GM12878 (cell line): ENCODE data around the gene NOS1. TPM values are rescaled to one million over a fixed set of nuclear protein-coding genes. Genes with fewer than 3 reads are reported as not detected.

Experiments
- ATAC-seq: fragments of 200-7000 bp; cut with Tn5 transposase; 3 replicates; pipeline ENCODE4 v1.9.1; 2020; ENCODE audit warnings: mild to moderate bottlenecking, moderate library complexity
- BruUV-seq: library from RNA; stranded (reverse); fragments of 400-500 nt; replicated peaks from 2 replicates; lab custom pipeline; 2021; lab: Mats Ljungman, UMichigan
- CTCF ChIA-PET: fragments of 300-600 bp; sonication (Branson Sonifier 250); formaldehyde crosslinking; extraction: SDS; loops from one replicate; lab custom pipeline; 2021; ENCODE audit warnings: inconsistent platforms; lab: Yijun Ruan, JAX
- POLR2A ChIA-PET: fragments of 350-600 bp; formaldehyde crosslinking; extraction: SDS; loops from one replicate; lab custom pipeline; 2021; ENCODE audit warnings: inconsistent platforms; lab: Charles Lee
- RAD21 ChIA-PET: fragments of 300-600 bp; sonication (Branson Sonifier 250); formaldehyde crosslinking; loops from one replicate; lab custom pipeline; 2023; ENCODE audit warnings: antibody characterized with exemption; ENCODE audit not compliant: unreplicated experiment; lab: Charles Lee
- SMC1A ChIA-PET: fragments of 300-600 bp; sonication (Branson Sonifier 250); formaldehyde crosslinking; loops from one replicate; lab custom pipeline; 2023; ENCODE audit not compliant: unreplicated experiment, uncharacterized antibody; lab: Charles Lee
- DNase-seq: peaks from one replicate; pipeline ENCODE4 v3.0.0-alpha.2; 2011; ENCODE audit warnings: low read depth, low spot score
- FAIRE-seq: peaks from 3 replicates; lab custom pipeline; 2011; peaks lifted over from hg19 to GRCh38; lab: Jason Lieb, UNC
- H2AFZ ChIP-seq: 2 replicates; pipeline ENCODE4 v1.6.0; 2011; ENCODE audit warnings: low read depth, low read length, control low read depth; ENCODE audit not compliant: control insufficient read depth
- H3K27ac ChIP-seq: 2 replicates; pipeline ENCODE4 v1.5.1; 2011; ENCODE audit warnings: control low read depth; ENCODE audit not compliant: control insufficient read depth, insufficient read depth
- H3K27me3 ChIP-seq, 2 experiments: replicated peaks in 1 of 2; 2 replicates each; pipeline versions ENCODE4 v1.6.0 to v1.6.1; 2011; ENCODE audit warnings: low read length in 1 of 2; ENCODE audit not compliant: control insufficient read depth in 2 of 2, insufficient read depth in 2 of 2
- H3K36me3 ChIP-seq, 2 experiments: 2 replicates each; pipeline ENCODE4 v1.5.1; 2011; ENCODE audit warnings: low read length in 1 of 2; ENCODE audit not compliant: control insufficient read depth in 2 of 2, insufficient read depth in 2 of 2
- H3K4me1 ChIP-seq: 2 replicates; pipeline ENCODE4 v1.6.1; 2011; ENCODE audit warnings: mild to moderate bottlenecking, low read length, moderate library complexity, mixed read lengths; ENCODE audit not compliant: control insufficient read depth, insufficient read depth
- H3K4me2 ChIP-seq: 2 replicates; pipeline ENCODE4 v1.6.0; 2011; ENCODE audit warnings: control low read depth; ENCODE audit not compliant: control insufficient read depth, insufficient read depth
- H3K4me3 ChIP-seq: fragments of 200-600 bp; sonication (generic); 2 replicates; pipeline ENCODE4 v1.5.1; 2016
- H3K79me2 ChIP-seq: 2 replicates; pipeline ENCODE4 v1.6.0; 2011; ENCODE audit warnings: low read length; ENCODE audit not compliant: control insufficient read depth, insufficient read depth
- H3K9ac ChIP-seq: 2 replicates; pipeline ENCODE4 v1.8.0; 2011; ENCODE audit warnings: low read length, control low read depth, mixed read lengths; ENCODE audit not compliant: control insufficient read depth, insufficient read depth
- H3K9me3 ChIP-seq: replicated peaks from 3 replicates; pipeline ENCODE4 v1.5.1; 2011; ENCODE audit warnings: mild to moderate bottlenecking, low read length; ENCODE audit not compliant: control insufficient read depth, insufficient read depth
- H4K20me1 ChIP-seq: 2 replicates; pipeline ENCODE4 v1.6.0; 2011; ENCODE audit not compliant: control insufficient read depth, insufficient read depth
- CEBPB ChIP-seq, 2 experiments: fragments of 150-350 bp in 1 of 2; IDR thresholded peaks; 2 replicates each; pipeline ENCODE4 v1.6.1; 2012 to 2014; ENCODE audit warnings: low read depth in 2 of 2, low read length in 2 of 2, borderline replicate concordance in 1 of 2, inconsistent platforms in 1 of 2
- CHD1 ChIP-seq: IDR thresholded peaks from 2 replicates; pipeline ENCODE4 v1.6.1; 2012; ENCODE audit warnings: low read depth, low read length, improper control_type of control experiment
- CREB1 ChIP-seq: IDR thresholded peaks from 2 replicates; pipeline ENCODE4 v1.6.1; 2012; ENCODE audit warnings: low read depth, mild to moderate bottlenecking, inconsistent platforms
- KLF5 ChIP-seq: fragments of 450-650 bp; IDR thresholded peaks from 2 replicates; pipeline ENCODE4 v1.6.1; 2014; ENCODE audit warnings: mild to moderate bottlenecking; ENCODE audit not compliant: partially characterized antibody
- RB1 ChIP-seq: fragments of 450-650 bp; formaldehyde crosslinking; IDR thresholded peaks from 2 replicates; pipeline ENCODE4 v1.6.1; 2017; ENCODE audit warnings: mild to moderate bottlenecking, borderline replicate concordance
- RBBP5 ChIP-seq: fragments of 200-600 bp; sonication (generic); conservative IDR thresholded peaks from 2 replicates; pipeline ENCODE4 v1.6.1; 2016
- SPI1 ChIP-seq: IDR thresholded peaks from 2 replicates; pipeline ENCODE4 v1.6.1; 2011; ENCODE audit warnings: low read depth, mild to moderate bottlenecking, low read length, moderate library complexity, borderline replicate concordance; ENCODE audit not compliant: insufficient read depth
- SUPT20H ChIP-seq: IDR thresholded peaks from 2 replicates; pipeline ENCODE4 v1.6.1; 2011; ENCODE audit warnings: low read depth, mild to moderate bottlenecking, low read length, moderate library complexity, borderline replicate concordance; ENCODE audit not compliant: control insufficient read depth
- ZBTB33 ChIP-seq: fragments of 450-650 bp; IDR thresholded peaks from 2 replicates; pipeline ENCODE4 v1.6.1; 2017; ENCODE audit warnings: mild to moderate bottlenecking
- ZNF217 ChIP-seq: fragments of 450-650 bp; IDR thresholded peaks from 2 replicates; pipeline ENCODE4 v1.6.1; 2017; ENCODE audit warnings: antibody characterized with exemption, mild to moderate bottlenecking
- WGBS: methylation state at CpG from one replicate; pipeline ENCODE4 v1.1.6; 2016; ENCODE audit warnings: low lambda C conversion rate; ENCODE audit not compliant: insufficient replicate concordance, insufficient coverage; ENCODE audit errors: missing lambda C conversion rate; 5-methylcytosine and 5-hydroxymethylcytosine counted together
- in situ Hi-C: fragments of 300-500 bp; cut with MboI; formaldehyde crosslinking; loops from 9 replicates; pipeline ENCODE4 v1.14.3; 2018; ENCODE audit warnings: mixed read lengths
- intact Hi-C: fragments of 100-400 bp; cut with micrococcal nuclease; formaldehyde crosslinking; loops from one replicate; pipeline ENCODE4 v1.14.2; 2022; ENCODE audit not compliant: unreplicated experiment
- polyA plus RNA-seq, 11 experiments: library from polyadenylated mRNA; depleted of rRNA in 4 of 11; unstranded in 6 of 11; stranded (reverse) in 5 of 11; fragments of >200 nt; fragmentation: Nextera tagmentation in 4 of 11; fragmentation: Illumina TruSeq in 1 of 11; extraction: Ambion mirVana in 4 of 11; extraction: Trizol in 1 of 11; gene quantifications; 1 replicate in 1 of 11; 2 replicates in 10 of 11; pipeline versions ENCODE4 v1.2.1 to v1.2.3, GENCODE V29; 2011 to 2016; ENCODE audit warnings: inconsistent platforms in 2 of 11, missing spikeins in 2 of 11, low read depth in 1 of 11
- total RNA-seq, 4 experiments: library from RNA; depleted of rRNA in 3 of 4; stranded (reverse); fragments of >200 nt in 3 of 4; fragmentation: Illumina TruSeq in 1 of 4; extraction: Trizol in 1 of 4; gene quantifications; 2 replicates each; pipeline versions ENCODE4 v1.2.1 to v1.2.3, GENCODE V29; 2013 to 2021
- TF ChIP-seq, protein P1 (sequence below): fragments of 450-650 bp; IDR thresholded peaks from 2 replicates; pipeline ENCODE4 v1.6.1; 2017; ENCODE audit warnings: mild to moderate bottlenecking, moderate library complexity

NOS1 gene
- total and polyA plus RNA-seq, 10 of the 15 experiments (the other 5 are each of a cell fraction or from before 2014, with no cell fraction given): under 0.01 to 0.04 (median 0.01) TPM; not detected in 7

GRCh38 chr12:117162167-117162539 lies 199.3 kb downstream of the NOS1 start:
- TF ChIP-seq SUPT20H: no peak
- ChIA-PET POLR2A (no interaction called here), RAD21 (no interaction called here), CTCF (no interaction called here), SMC1A (no interaction called here)
- no peaks in the 10 kb centered on the region for H4K20me1 ChIP-seq
- intact Hi-C loops: no loop called here
- no peak overlapping the region for H3K27ac ChIP-seq
- in situ Hi-C loops: no loop called here
- no peaks in the 10 kb centered on the region for H3K27me3 ChIP-seq
- ATAC-seq (no peak), FAIRE-seq (no peak), DNase-seq (no peak)
- H3K9me3 ChIP-seq: no peaks in the 10 kb centered on the region
- H3K4me2 ChIP-seq: no peak overlapping the region
- H3K36me3 ChIP-seq: peaks cover 25 to 36% of the 10 kb centered on the region in 2 experiments
- H3K4me3 ChIP-seq: no peak overlapping the region
- no peaks in the 10 kb centered on the region for H3K4me1 ChIP-seq
- WGBS: 82% methylated on average over 8 of the region's 8 CpGs
- no peaks in the 10 kb centered on the region for H3K79me2 ChIP-seq
- no peak overlapping the region for H3K9ac ChIP-seq
- H2AFZ ChIP-seq: no peak overlapping the region
- no TSS peak for BruUV-seq

DNA sequence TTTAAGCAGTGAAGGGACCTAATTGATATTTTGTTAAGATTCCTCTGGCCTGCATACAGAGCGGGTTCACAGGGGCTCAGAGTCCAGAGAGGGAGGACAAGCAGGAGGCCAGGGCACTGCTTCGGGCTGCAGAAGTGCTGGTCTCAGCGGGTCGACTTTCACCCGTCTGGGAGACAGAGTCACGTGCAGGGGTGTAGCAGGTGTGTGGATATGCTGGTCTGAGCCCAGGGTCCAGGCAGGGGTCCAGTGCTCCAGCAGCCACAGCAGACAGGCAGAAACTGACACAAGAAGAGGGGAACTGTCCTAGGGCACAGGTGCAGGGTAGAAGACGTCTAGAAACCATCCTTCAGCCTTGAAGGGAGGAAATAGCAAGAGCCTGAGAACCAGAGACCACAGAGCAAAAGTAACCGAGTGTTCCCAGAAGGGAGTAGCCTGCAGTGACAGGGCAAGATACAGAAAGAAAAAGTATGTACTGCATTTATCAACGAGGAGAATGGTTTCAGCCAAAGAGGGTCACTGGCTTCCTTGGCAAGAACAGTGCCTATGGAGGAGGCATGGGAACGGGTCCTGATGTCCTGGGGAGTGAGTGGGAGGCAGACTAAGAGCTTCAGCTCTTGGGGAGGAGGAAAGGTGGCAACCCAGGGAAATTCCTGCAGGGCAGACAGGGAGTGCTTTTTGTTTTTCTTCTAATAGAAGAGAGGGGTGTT lies 199.8 kb downstream of the NOS1 start:
- in situ Hi-C loops: no loop called here
- Histone ChIP-seq H4K20me1 (no peaks in the 10 kb centered on the region), H3K4me1 (no peaks in the 10 kb centered on the region), H3K9ac (no peak overlapping the region), H3K4me2 (no peak overlapping the region), H3K79me2 (no peaks in the 10 kb centered on the region), H3K36me3 (peaks cover 22 to 32% of the 10 kb centered on the region in 2 experiments), H2AFZ (no peak overlapping the region), H3K4me3 (no peak overlapping the region), H3K27ac (no peak overlapping the region), H3K27me3 (no peaks in the 10 kb centered on the region), H3K9me3 (no peaks in the 10 kb centered on the region)
- DNase-seq: no peak
- RAD21 ChIA-PET: no interaction called here
- POLR2A ChIA-PET: no interaction called here
- intact Hi-C loops: no loop called here
- no peak for FAIRE-seq
- CTCF ChIA-PET: no interaction called here
- SMC1A ChIA-PET: no interaction called here
- WGBS: 76% methylated on average over 10 of the region's 10 CpGs
- no peak for ATAC-seq
- no TSS peak for BruUV-seq
- TF ChIP-seq CHD1 (no peak), CREB1 (no peak), CEBPB (IDR thresholded peaks at IDR 0.05; ENCODE audit: borderline replicate concordance in 1 of 2, low read depth in 2 of 2, low read length in 2 of 2) (no peak), SPI1 (no peak), RB1 (no peak), RBBP5 (no peak), KLF5 (no peak), ZBTB33 (no peak), ZNF217 (no peak)
- TF ChIP-seq, protein P1, sequence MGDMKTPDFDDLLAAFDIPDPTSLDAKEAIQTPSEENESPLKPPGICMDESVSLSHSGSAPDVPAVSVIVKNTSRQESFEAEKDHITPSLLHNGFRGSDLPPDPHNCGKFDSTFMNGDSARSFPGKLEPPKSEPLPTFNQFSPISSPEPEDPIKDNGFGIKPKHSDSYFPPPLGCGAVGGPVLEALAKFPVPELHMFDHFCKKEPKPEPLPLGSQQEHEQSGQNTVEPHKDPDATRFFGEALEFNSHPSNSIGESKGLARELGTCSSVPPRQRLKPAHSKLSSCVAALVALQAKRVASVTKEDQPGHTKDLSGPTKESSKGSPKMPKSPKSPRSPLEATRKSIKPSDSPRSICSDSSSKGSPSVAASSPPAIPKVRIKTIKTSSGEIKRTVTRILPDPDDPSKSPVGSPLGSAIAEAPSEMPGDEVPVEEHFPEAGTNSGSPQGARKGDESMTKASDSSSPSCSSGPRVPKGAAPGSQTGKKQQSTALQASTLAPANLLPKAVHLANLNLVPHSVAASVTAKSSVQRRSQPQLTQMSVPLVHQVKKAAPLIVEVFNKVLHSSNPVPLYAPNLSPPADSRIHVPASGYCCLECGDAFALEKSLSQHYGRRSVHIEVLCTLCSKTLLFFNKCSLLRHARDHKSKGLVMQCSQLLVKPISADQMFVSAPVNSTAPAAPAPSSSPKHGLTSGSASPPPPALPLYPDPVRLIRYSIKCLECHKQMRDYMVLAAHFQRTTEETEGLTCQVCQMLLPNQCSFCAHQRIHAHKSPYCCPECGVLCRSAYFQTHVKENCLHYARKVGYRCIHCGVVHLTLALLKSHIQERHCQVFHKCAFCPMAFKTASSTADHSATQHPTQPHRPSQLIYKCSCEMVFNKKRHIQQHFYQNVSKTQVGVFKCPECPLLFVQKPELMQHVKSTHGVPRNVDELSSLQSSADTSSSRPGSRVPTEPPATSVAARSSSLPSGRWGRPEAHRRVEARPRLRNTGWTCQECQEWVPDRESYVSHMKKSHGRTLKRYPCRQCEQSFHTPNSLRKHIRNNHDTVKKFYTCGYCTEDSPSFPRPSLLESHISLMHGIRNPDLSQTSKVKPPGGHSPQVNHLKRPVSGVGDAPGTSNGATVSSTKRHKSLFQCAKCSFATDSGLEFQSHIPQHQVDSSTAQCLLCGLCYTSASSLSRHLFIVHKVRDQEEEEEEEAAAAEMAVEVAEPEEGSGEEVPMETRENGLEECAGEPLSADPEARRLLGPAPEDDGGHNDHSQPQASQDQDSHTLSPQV: no peak
